Panc1 (cell line): ENCODE measurements around the gene SUFU. TPM values are rescaled to one million over a fixed set of nuclear protein-coding genes. Genes with fewer than 3 reads are reported as not detected.

Experiments
- ATAC-seq: fragments of 200-7000 bp; cut with Tn5 transposase; 2 replicates; pipeline ENCODE4 v1.9.1; 2020; ENCODE audit warnings: mild to moderate bottlenecking, moderate library complexity
- BruUV-seq: library from RNA; stranded (reverse); fragments of 400-500 nt; replicated peaks from 2 replicates; lab custom pipeline; 2021; lab: Mats Ljungman, UMichigan
- CTCF ChIA-PET: fragments of 300-600 bp; sonication (Branson Sonifier 250); formaldehyde crosslinking; loops from one replicate; lab custom pipeline; 2022; ENCODE audit warnings: antibody characterized with exemption; lab: Charles Lee
- POLR2A ChIA-PET: fragments of 300-600 bp; sonication (Branson Sonifier 250); formaldehyde crosslinking; loops from one replicate; lab custom pipeline; 2022; ENCODE audit warnings: antibody characterized with exemption; lab: Charles Lee
- DNase-seq: peaks from one replicate; pipeline ENCODE4 v3.0.0-alpha.2; 2010; ENCODE audit warnings: low read depth, low spot score
- H3K27ac ChIP-seq: 2 replicates; pipeline ENCODE4 v1.5.1; 2011; ENCODE audit warnings: mild to moderate bottlenecking, low read length, inconsistent platforms
- H3K27me3 ChIP-seq: fragments of 200-500 bp; sonication (Bioruptor generic); 2 replicates; pipeline ENCODE4 v1.6.0; 2014; ENCODE audit warnings: low read length, inconsistent platforms; ENCODE audit not compliant: control insufficient read depth, insufficient read depth
- H3K36me3 ChIP-seq: fragments of 200-500 bp; sonication (Bioruptor generic); 2 replicates; pipeline ENCODE4 v1.5.1; 2014; ENCODE audit warnings: inconsistent platforms, mild to moderate bottlenecking, low read length, moderate library complexity; ENCODE audit not compliant: control insufficient read depth, insufficient read depth
- H3K4me1 ChIP-seq: 2 replicates; pipeline ENCODE4 v1.5.1; 2011; ENCODE audit warnings: inconsistent platforms, mild to moderate bottlenecking, low read length, moderate library complexity; ENCODE audit not compliant: control insufficient read depth, insufficient read depth
- H3K4me3 ChIP-seq, 2 experiments: 2 replicates each; pipeline ENCODE4 v1.5.1; 2011 to 2012; ENCODE audit warnings: low read depth in 2 of 2, low read length in 2 of 2, mild to moderate bottlenecking in 2 of 2, inconsistent platforms in 1 of 2, moderate library complexity in 1 of 2
- H3K9me3 ChIP-seq: fragments of 200-500 bp; sonication (Bioruptor generic); 2 replicates; pipeline ENCODE4 v1.5.1; 2014; ENCODE audit warnings: low read depth, mild to moderate bottlenecking, inconsistent platforms, low read length, moderate library complexity; ENCODE audit not compliant: control insufficient read depth, insufficient read depth
- CTCF ChIP-seq: fragments of 450-650 bp; IDR thresholded peaks from 2 replicates; pipeline ENCODE4 v1.5.1; 2017; ENCODE audit warnings: mild to moderate bottlenecking
- POLR2AphosphoS5 ChIP-seq: IDR thresholded peaks from 2 replicates; pipeline ENCODE4 v1.6.1; 2012; ENCODE audit warnings: mild to moderate bottlenecking, low read depth, low read length, moderate library complexity
- REST ChIP-seq, 2 experiments: IDR thresholded peaks; 2 replicates each; pipeline ENCODE4 v1.6.1; 2011 to 2012; ENCODE audit warnings: low read depth in 2 of 2, control low read depth in 1 of 2, low read length in 1 of 2, mild to moderate bottlenecking in 1 of 2, moderate library complexity in 1 of 2; ENCODE audit not compliant: insufficient read depth in 1 of 2
- SIN3A ChIP-seq: IDR thresholded peaks from 2 replicates; pipeline ENCODE4 v1.6.1; 2012; ENCODE audit warnings: low read depth, mild to moderate bottlenecking, low read length, moderate library complexity, borderline replicate concordance; ENCODE audit not compliant: insufficient read depth
- TCF7L2 ChIP-seq: IDR thresholded peaks from 2 replicates; pipeline ENCODE4 v1.6.1; 2011; ENCODE audit warnings: mild to moderate bottlenecking, low read depth, low read length, inconsistent platforms
- in situ Hi-C: cut with HindIII; loops from 2 replicates; pipeline ENCODE4 v1.10.0; 2016; ENCODE audit warnings: low sequenced_read_pairs, low pct_unique_long_range_greater_than_20kb
- intact Hi-C: fragments of 100-400 bp; cut with micrococcal nuclease; formaldehyde crosslinking; loops from one replicate; pipeline ENCODE4 v1.10.0; 2022; ENCODE audit not compliant: unreplicated experiment
- total RNA-seq: library from RNA; stranded (reverse); gene quantifications from one replicate; pipeline ENCODE4 v1.2.1, GENCODE V29; 2021; ENCODE audit not compliant: unreplicated experiment

The SUFU gene
- total RNA-seq, 1 experiment from 2014 or later = 9.5 TPM

- ATAC-seq = no peak
- intact Hi-C loops = no loop called here
- H3K27me3 ChIP-seq = no peaks in the 10 kb centered on the region
- DNase-seq = no peak
- POLR2A ChIA-PET = no interaction called here
- no peak overlapping the region for H3K27ac ChIP-seq
- no peaks in the 10 kb centered on the region for H3K9me3 ChIP-seq
- no peak overlapping the region for H3K4me3 ChIP-seq
- no peaks in the 10 kb centered on the region for H3K36me3 ChIP-seq
- TF ChIP-seq REST (IDR thresholded peaks at IDR 0.05; ENCODE audit: insufficient read depth in 1 of 2, low read depth in 2 of 2, low read length in 1 of 2) (no peak), SIN3A (no peak), CTCF (no peak), TCF7L2 (no peak), POLR2AphosphoS5 (no peak)
- CTCF ChIA-PET = no interaction called here
- H3K4me1 ChIP-seq = peaks cover 12% of the 10 kb centered on the region
- BruUV-seq = no TSS peak
- in situ Hi-C loops = no loop called here
Measured at GRCh38 chr10:102467318-102467717, 36.5 kb upstream of the SUFU start.

GRCh38 chr10:102467971-102468438 lies 35.8 kb upstream of the SUFU start:
- H3K27me3 ChIP-seq = no peaks in the 10 kb centered on the region
- CTCF ChIA-PET = interaction anchor here (0.7 kb wide), 1 partner anchor 79 kb away, joined by 6 read pairs; no protein-coding TSS in a partner anchor
- intact Hi-C loops = no loop called here
- BruUV-seq = no TSS peak
- DNase-seq = no peak
- in situ Hi-C loops = no loop called here
- no peak overlapping the region for H3K27ac ChIP-seq
- H3K9me3 ChIP-seq = no peaks in the 10 kb centered on the region
- H3K4me1 ChIP-seq = peaks cover 7% of the 10 kb centered on the region; the same call in 1 of the 2 replicates
- H3K4me3 ChIP-seq = no peak overlapping the region
- no peaks in the 10 kb centered on the region for H3K36me3 ChIP-seq
- no peak for ATAC-seq
- POLR2A ChIA-PET = no interaction called here
- TF ChIP-seq SIN3A = no peak
- TF ChIP-seq REST (IDR thresholded peaks at IDR 0.05; ENCODE audit: insufficient read depth in 1 of 2, low read depth in 2 of 2, low read length in 1 of 2) = no peak
- no peak for TF ChIP-seq CTCF
- no peak for TF ChIP-seq POLR2AphosphoS5
- no peak for TF ChIP-seq TCF7L2
